HepG2 (cell line): ENCODE data around the gene USP12. TPM values are rescaled to one million over a fixed set of nuclear protein-coding genes. Genes with fewer than 3 reads are reported as not detected.

Experiments used
- ATAC-seq: fragments of 200-7000 bp; cut with Tn5 transposase; 3 replicates; pipeline ENCODE4 v1.9.1; 2020; ENCODE audit warnings: mild to moderate bottlenecking, moderate library complexity
- BruUV-seq: library from RNA; stranded (reverse); fragments of 400-500 nt; replicated peaks from 2 replicates; lab custom pipeline; 2021; lab: Mats Ljungman, UMichigan
- CTCF ChIA-PET: fragments of 300-600 bp; formaldehyde crosslinking; extraction: SDS; loops from one replicate; lab custom pipeline; 2021; ENCODE audit warnings: low total read pairs, inconsistent platforms, low intra/inter-chr PET ratio; lab: Yijun Ruan, JAX
- POLR2A ChIA-PET: fragments of 350-600 bp; sonication (Branson Sonifier 250); formaldehyde crosslinking; loops from one replicate; lab custom pipeline; 2020; ENCODE audit warnings: antibody characterized with exemption, inconsistent platforms; lab: Yijun Ruan, JAX
- DNase-seq: peaks from one replicate; pipeline ENCODE4 v3.0.0-alpha.2; 2015; ENCODE audit warnings: low spot score
- FAIRE-seq: peaks from 3 replicates; lab custom pipeline; 2011; peaks lifted over from hg19 to GRCh38; lab: Jason Lieb, UNC
- H2AFZ ChIP-seq: one replicate; pipeline ENCODE4 v1.6.1; 2011; ENCODE audit warnings: low read length, inconsistent platforms
- H3K27ac ChIP-seq: fragments of 300-600 bp; 3 replicates; pipeline ENCODE4 v1.8.0; 2011; ENCODE audit warnings: mixed run types, mild to moderate bottlenecking, mixed read lengths, low read length, inconsistent platforms; ENCODE audit not compliant: insufficient read depth; ENCODE audit errors: extremely low read length
- H3K27me3 ChIP-seq, 2 experiments: fragments of 200-600 bp in 1 of 2; 2 replicates in 1 of 2; 3 replicates in 1 of 2; pipeline versions ENCODE4 v1.6.0 to v1.8.0; 2011; ENCODE audit warnings: low read length in 2 of 2, mild to moderate bottlenecking in 2 of 2, moderate library complexity in 2 of 2, inconsistent platforms in 1 of 2; ENCODE audit not compliant: insufficient read depth in 2 of 2, control insufficient read depth in 1 of 2
- H3K36me3 ChIP-seq, 2 experiments: fragments of 200-600 bp in 1 of 2; replicated peaks in 1 of 2; 2 replicates in 1 of 2; 3 replicates in 1 of 2; pipeline versions ENCODE4 v1.5.1 to v1.8.0; 2011; ENCODE audit warnings: low read length in 2 of 2, inconsistent platforms in 1 of 2; ENCODE audit not compliant: insufficient read depth in 2 of 2, control insufficient read depth in 1 of 2
- H3K4me1 ChIP-seq: 2 replicates; pipeline ENCODE4 v1.5.1; 2012; ENCODE audit warnings: low read length, inconsistent platforms; ENCODE audit not compliant: insufficient read depth
- H3K4me2 ChIP-seq: 2 replicates; pipeline ENCODE4 v1.6.0; 2011; ENCODE audit warnings: low read depth, low read length, inconsistent platforms
- H3K4me3 ChIP-seq, 3 experiments: fragments of 200-600 bp in 1 of 3; sonication (generic), shearing (Covaris generic) in 1 of 3; replicated peaks in 1 of 3; 2 replicates each; pipeline ENCODE4 v1.5.1; 2011 to 2016; ENCODE audit warnings: low read length in 3 of 3, inconsistent platforms in 2 of 3, low read depth in 2 of 3, mild to moderate bottlenecking in 2 of 3, control low read depth in 1 of 3, mixed read lengths in 1 of 3; ENCODE audit not compliant: insufficient read depth in 1 of 3
- H3K79me2 ChIP-seq: one replicate; pipeline ENCODE4 v1.6.1; 2011; ENCODE audit warnings: low read length, inconsistent platforms; ENCODE audit not compliant: insufficient read depth
- H3K9ac ChIP-seq: 2 replicates; pipeline ENCODE4 v1.6.0; 2011; ENCODE audit warnings: mild to moderate bottlenecking, low read depth, low read length, inconsistent platforms; ENCODE audit not compliant: insufficient read depth
- H3K9me3 ChIP-seq: 2 replicates; pipeline ENCODE4 v1.5.1; 2012; ENCODE audit warnings: mild to moderate bottlenecking, low read length
- H4K20me1 ChIP-seq: 2 replicates; pipeline ENCODE4 v1.6.0; 2011; ENCODE audit warnings: inconsistent platforms, mild to moderate bottlenecking, low read length, moderate library complexity; ENCODE audit not compliant: insufficient read depth
- NCOA1 ChIP-seq: sonication (generic); formaldehyde crosslinking; IDR thresholded peaks from 2 replicates; pipeline ENCODE4 v1.9.0; 2021; ENCODE audit warnings: missing genetic modification reagents
- YEATS4 ChIP-seq: sonication (generic); formaldehyde crosslinking; IDR thresholded peaks from 2 replicates; pipeline ENCODE4 v1.4.0; 2020; ENCODE audit warnings: missing genetic modification reagents, borderline replicate concordance
- ZFP1 ChIP-seq: IDR thresholded peaks from 2 replicates; pipeline ENCODE4 v1.6.1; 2016
- ZNF552 ChIP-seq: sonication (generic); formaldehyde crosslinking; IDR thresholded peaks from 2 replicates; pipeline ENCODE4 v1.9.0; 2022; ENCODE audit warnings: missing genetic modification reagents, mild to moderate bottlenecking, borderline replicate concordance
- in situ Hi-C: cut with HindIII; loops from 2 replicates; pipeline ENCODE4 v1.10.0; 2017; ENCODE audit warnings: low pct_unique_long_range_greater_than_20kb; ENCODE audit not compliant: extremely low pct_ligation_motif_present
- intact Hi-C: fragments of 100-400 bp; cut with micrococcal nuclease; formaldehyde crosslinking; loops from one replicate; pipeline ENCODE4 v1.10.0; 2022; ENCODE audit not compliant: unreplicated experiment
- polyA plus RNA-seq, 8 experiments: library from polyadenylated mRNA; depleted of rRNA in 3 of 8; stranded (reverse) in 7 of 8; unstranded in 1 of 8; fragments of >200 nt; fragmentation: Illumina TruSeq in 4 of 8; extraction: Trizol in 4 of 8; gene quantifications; 2 replicates each; pipeline versions ENCODE4 v1.2.1 to v1.2.3, GENCODE V29; 2011 to 2016; ENCODE audit warnings: low read depth in 4 of 8, missing spikeins in 1 of 8, mixed read lengths in 1 of 8; ENCODE audit not compliant: insufficient read depth in 1 of 8
- total RNA-seq, 5 experiments: library from RNA; depleted of rRNA; stranded (reverse); fragments of >200 nt; fragmentation: Illumina TruSeq; extraction: Trizol; gene quantifications; 2 replicates each; pipeline ENCODE4 v1.2.3, GENCODE V29; 2016; ENCODE audit warnings: low read depth in 1 of 5
- TF ChIP-seq, protein P1 (sequence below): sonication (generic); formaldehyde crosslinking; IDR thresholded peaks from 2 replicates; pipeline ENCODE4 v1.4.0; 2020; ENCODE audit warnings: mild to moderate bottlenecking, missing genetic modification reagents

USP12 gene
- total and polyA plus RNA-seq, 2 of the 13 experiments (the other 11 are each of a cell fraction or from before 2014, with no cell fraction given), result 9.8 to 19.5 TPM

DNA sequence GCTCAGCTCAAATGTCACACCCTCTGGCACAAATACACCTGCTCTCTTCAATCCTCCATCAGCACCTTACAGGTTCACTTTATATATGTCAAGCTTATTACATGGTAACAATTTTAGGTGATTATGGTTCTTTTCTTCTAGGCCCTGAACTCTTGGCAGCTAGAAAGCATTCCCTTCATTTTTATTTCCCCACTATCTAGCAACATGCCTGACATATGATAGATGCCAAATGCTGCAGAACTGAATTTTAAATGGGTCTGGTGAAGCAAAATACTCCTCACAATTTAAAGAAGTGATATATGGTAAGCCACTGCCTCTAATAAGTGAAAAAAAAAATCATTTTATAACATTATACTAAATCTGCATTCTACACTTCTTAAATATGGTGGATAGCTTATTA lies 95.2 kb downstream of the USP12 start:
- no peak for FAIRE-seq
- TF ChIP-seq, protein P1, sequence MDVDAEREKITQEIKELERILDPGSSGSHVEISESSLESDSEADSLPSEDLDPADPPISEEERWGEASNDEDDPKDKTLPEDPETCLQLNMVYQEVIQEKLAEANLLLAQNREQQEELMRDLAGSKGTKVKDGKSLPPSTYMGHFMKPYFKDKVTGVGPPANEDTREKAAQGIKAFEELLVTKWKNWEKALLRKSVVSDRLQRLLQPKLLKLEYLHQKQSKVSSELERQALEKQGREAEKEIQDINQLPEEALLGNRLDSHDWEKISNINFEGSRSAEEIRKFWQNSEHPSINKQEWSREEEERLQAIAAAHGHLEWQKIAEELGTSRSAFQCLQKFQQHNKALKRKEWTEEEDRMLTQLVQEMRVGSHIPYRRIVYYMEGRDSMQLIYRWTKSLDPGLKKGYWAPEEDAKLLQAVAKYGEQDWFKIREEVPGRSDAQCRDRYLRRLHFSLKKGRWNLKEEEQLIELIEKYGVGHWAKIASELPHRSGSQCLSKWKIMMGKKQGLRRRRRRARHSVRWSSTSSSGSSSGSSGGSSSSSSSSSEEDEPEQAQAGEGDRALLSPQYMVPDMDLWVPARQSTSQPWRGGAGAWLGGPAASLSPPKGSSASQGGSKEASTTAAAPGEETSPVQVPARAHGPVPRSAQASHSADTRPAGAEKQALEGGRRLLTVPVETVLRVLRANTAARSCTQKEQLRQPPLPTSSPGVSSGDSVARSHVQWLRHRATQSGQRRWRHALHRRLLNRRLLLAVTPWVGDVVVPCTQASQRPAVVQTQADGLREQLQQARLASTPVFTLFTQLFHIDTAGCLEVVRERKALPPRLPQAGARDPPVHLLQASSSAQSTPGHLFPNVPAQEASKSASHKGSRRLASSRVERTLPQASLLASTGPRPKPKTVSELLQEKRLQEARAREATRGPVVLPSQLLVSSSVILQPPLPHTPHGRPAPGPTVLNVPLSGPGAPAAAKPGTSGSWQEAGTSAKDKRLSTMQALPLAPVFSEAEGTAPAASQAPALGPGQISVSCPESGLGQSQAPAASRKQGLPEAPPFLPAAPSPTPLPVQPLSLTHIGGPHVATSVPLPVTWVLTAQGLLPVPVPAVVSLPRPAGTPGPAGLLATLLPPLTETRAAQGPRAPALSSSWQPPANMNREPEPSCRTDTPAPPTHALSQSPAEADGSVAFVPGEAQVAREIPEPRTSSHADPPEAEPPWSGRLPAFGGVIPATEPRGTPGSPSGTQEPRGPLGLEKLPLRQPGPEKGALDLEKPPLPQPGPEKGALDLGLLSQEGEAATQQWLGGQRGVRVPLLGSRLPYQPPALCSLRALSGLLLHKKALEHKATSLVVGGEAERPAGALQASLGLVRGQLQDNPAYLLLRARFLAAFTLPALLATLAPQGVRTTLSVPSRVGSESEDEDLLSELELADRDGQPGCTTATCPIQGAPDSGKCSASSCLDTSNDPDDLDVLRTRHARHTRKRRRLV, result no peak
- TF ChIP-seq ZNF552 (no peak), NCOA1 (CRISPR knock-in tag) (no peak), YEATS4 (CRISPR knock-in tag) (no peak), ZFP1 (CRISPR knock-in tag) (no peak)
- H3K4me2 ChIP-seq, result no peak overlapping the region
- H3K79me2 ChIP-seq, result no peaks in the 10 kb centered on the region
- no peak overlapping the region for H3K27ac ChIP-seq
- H3K9ac ChIP-seq, result no peak overlapping the region
- no peaks in the 10 kb centered on the region for H3K9me3 ChIP-seq
- H3K36me3 ChIP-seq, result peaks cover 3 to 6% of the 10 kb centered on the region in 2 experiments; a peak in 2 of 5 replicates
- no peak overlapping the region for H3K4me3 ChIP-seq
- CTCF ChIA-PET, result no interaction called here
- POLR2A ChIA-PET, result no interaction called here
- BruUV-seq, result no TSS peak
- no peaks in the 10 kb centered on the region for H3K27me3 ChIP-seq
- DNase-seq, result no peak
- intact Hi-C loops (no loop called here), in situ Hi-C loops (no loop called here)
- no peaks in the 10 kb centered on the region for H3K4me1 ChIP-seq
- H2AFZ ChIP-seq, result no peak overlapping the region
- no peaks in the 10 kb centered on the region for H4K20me1 ChIP-seq
- no peak for ATAC-seq
